Stimulated activated CD4-positive, alpha-beta T cell treated with anti-CD3 and anti-CD28 coated beads, Interleukin-1b, Interleukin-23, amount 100 ng/mL, for 48 hours (primary cell): Measurements from ENCODE around the gene CUTC.

Source experiments
- DNase-seq: peaks from one replicate; pipeline ENCODE4 v3.0.0-alpha.2; 2020

The CUTC gene

GRCh38 chr10:99784727-99785441, 52.9 kb downstream of the CUTC start:
- no peak for DNase-seq

GRCh38 chr10:99785646-99786045, 53.6 kb downstream of the CUTC start:
- DNase-seq, result no peak

GRCh38 chr10:99787311-99787710, 55.3 kb downstream of the CUTC start:
- DNase-seq, result no peak

GRCh38 chr10:99787782-99788445, 55.9 kb downstream of the CUTC start:
- no peak for DNase-seq

GRCh38 chr10:99788598-99789256, 56.7 kb downstream of the CUTC start:
- no peak for DNase-seq

- DNase-seq, result no peak
These were observed 59.8 kb downstream of the CUTC start for GRCh38 chr10:99791831-99792230.

- DNase-seq, result no peak
These were observed 61.8 kb downstream of the CUTC start for GRCh38 chr10:99793819-99794218.

GRCh38 chr10:99796928-99797327, 64.9 kb downstream of the CUTC start:
- no peak for DNase-seq

GRCh38 chr10:99798031-99798430, 66.0 kb downstream of the CUTC start:
- DNase-seq, result no peak

GRCh38 chr10:99798920-99799319, 66.9 kb downstream of the CUTC start:
- DNase-seq, result no peak

GRCh38 chr10:99799613-99800012, 67.6 kb downstream of the CUTC start:
- DNase-seq, result no peak

- DNase-seq, result no peak
These were observed 72.4 kb downstream of the CUTC start for GRCh38 chr10:99804471-99804870.

GRCh38 chr10:99805190-99805589, 73.2 kb downstream of the CUTC start:
- no peak for DNase-seq
